Smooth muscle cell of the brain vasculature (primary cell): ENCODE measurements around the gene MYO5B.
"Not testable (repeated sequence)": the region's sequence is repeated elsewhere in the genome, so short reads cannot be mapped to it uniquely, and the experiment has no call there.

Experiments
- DNase-seq: peaks from one replicate; pipeline ENCODE4 v3.0.0-alpha.2; 2012; ENCODE audit warnings: low read depth, low spot score

Gene MYO5B

GRCh38 chr18:49837889-49838288 is 357.1 kb downstream of the MYO5B start:
- DNase-seq: no peak

GRCh38 chr18:49837316-49837835 is 357.6 kb downstream of the MYO5B start:
- not testable (repeated sequence) for DNase-seq

- DNase-seq: no peak
Observed at GRCh38 chr18:49835405-49835804, 359.5 kb downstream of the MYO5B start.

- no peak for DNase-seq
Observed at GRCh38 chr18:49834258-49834657, 360.7 kb downstream of the MYO5B start.

- DNase-seq: no peak
Observed at GRCh38 chr18:49833814-49834213, 361.1 kb downstream of the MYO5B start.

- DNase-seq: no peak
Observed at GRCh38 chr18:49832221-49832647, 362.7 kb downstream of the MYO5B start.

- no peak for DNase-seq
Observed at GRCh38 chr18:49827996-49828395, 367.0 kb downstream of the MYO5B start.

- no peak for DNase-seq
Observed at GRCh38 chr18:49819823-49820671, 374.9 kb downstream of the MYO5B start.

GRCh38 chr18:49819071-49819662 is 375.8 kb downstream of the MYO5B start:
- no peak for DNase-seq

GRCh38 chr18:49817947-49818346 is 377.0 kb downstream of the MYO5B start:
- no peak for DNase-seq

GRCh38 chr18:49815927-49816326 is 379.0 kb downstream of the MYO5B start:
- DNase-seq: no peak

GRCh38 chr18:49814147-49814499 is 380.8 kb downstream of the MYO5B start:
- DNase-seq: no peak

GRCh38 chr18:49813319-49814146 is 381.4 kb downstream of the MYO5B start, which contains the start of gene ACAA2:
ACAA2 (minus strand) TSS chr18:49813533; CDS start chr18:49813484, 49 bp downstream.
- DNase-seq: no peak

GRCh38 chr18:49813069-49813318 is 382.0 kb downstream of the MYO5B start:
- no peak for DNase-seq

GRCh38 chr18:49812286-49813068 is 382.5 kb downstream of the MYO5B start:
- DNase-seq: no peak

GRCh38 chr18:49811151-49811938 is 383.6 kb downstream of the MYO5B start:
- DNase-seq: no peak

GRCh38 chr18:49808553-49809191 is 386.3 kb downstream of the MYO5B start:
- not testable (repeated sequence) for DNase-seq

- no peak for DNase-seq
Observed at GRCh38 chr18:49804096-49804495, 390.9 kb downstream of the MYO5B start.

- no peak for DNase-seq
Observed at GRCh38 chr18:49802623-49803022, 392.3 kb downstream of the MYO5B start.

- DNase-seq: not testable (repeated sequence)
Observed at GRCh38 chr18:49800491-49800890, 394.5 kb downstream of the MYO5B start.
